Measurements from ENCODE around the gene FAM169A. TPM values are rescaled to one million over a fixed set of nuclear protein-coding genes. Genes with fewer than 3 reads are reported as not detected.

Gene FAM169A
- total RNA-seq, 1 donor from 2014 or later, result 55.1 TPM

Small RNAs within 50 kb of the gene (small RNA-seq; reads per million reads assigned to genes)
- gene RF00561 (ENCODE audit: low replicate concordance), result not detected

Other genes with a start within 250 kb of the FAM169A start
- gene ENC1, start 225.7 kb downstream of the FAM169A start, total RNA-seq, result 755 TPM
- gene HEXB, start 181.2 kb downstream of the FAM169A start, total RNA-seq, result 23.6 TPM
- gene GFM2, start 99.3 kb downstream of the FAM169A start, total RNA-seq, result 48.7 TPM
- gene NSA2, start 99.1 kb downstream of the FAM169A start, total RNA-seq, result 54.8 TPM
- gene GCNT4, start 186.2 kb upstream of the FAM169A start, total RNA-seq, result 0.74 TPM

Measured in temporal lobe (tissue), 2 donors.